Stimulated activated CD8-positive, alpha-beta memory T cell treated with anti-CD3 and anti-CD28 coated beads, Interleukin-15, amount 100 ng/mL, for 4 hours (primary cell): Measurements from ENCODE around the gene NDUFAF2.
A peak's percentile ranks its signal among the peaks of the same experiment; 100 is the strongest.

Experiments
- DNase-seq, 2 donors: peaks; one replicate each; pipeline ENCODE4 v3.0.0-alpha.2; 2020; ENCODE audit warnings: low read depth in 2 of 2

Gene NDUFAF2

DNA sequence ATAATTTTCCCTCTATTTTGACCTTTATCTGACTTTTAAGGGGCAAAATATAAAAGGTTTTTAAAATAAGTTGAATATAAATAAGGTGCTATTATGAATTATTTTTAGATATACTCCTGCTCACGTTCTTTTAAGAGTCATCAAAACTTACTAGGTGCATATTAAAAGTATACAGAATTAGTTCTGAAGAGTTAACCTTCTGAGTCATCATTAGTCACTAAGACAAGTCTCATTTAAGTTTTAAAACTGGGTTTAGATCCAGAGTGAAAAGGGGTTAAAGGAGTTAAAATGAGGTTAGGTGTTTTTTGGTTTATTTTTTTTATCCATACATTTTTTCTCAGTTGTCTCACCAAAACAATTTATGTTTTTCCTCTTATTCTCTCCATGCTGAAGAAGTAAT is 175.5 kb downstream of the NDUFAF2 start:
- no peak for DNase-seq

DNA sequence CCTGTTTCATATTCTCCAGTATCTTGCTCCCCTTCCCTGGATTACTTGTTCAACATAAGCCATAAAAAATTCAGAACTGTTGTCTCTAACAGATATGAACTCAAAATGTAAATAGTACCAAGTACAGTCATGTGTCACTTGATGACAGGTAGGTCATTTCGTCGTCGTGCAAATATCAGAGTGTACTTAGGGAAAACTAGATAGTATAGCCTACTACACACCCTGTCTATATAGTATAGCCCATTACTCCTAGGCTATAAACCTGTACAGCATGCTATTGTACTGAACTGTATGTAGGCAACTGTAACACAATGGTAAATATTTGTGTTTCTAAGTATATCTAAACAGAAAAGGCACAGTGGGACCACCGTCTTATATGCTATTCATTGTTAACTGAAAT is 178.1 kb downstream of the NDUFAF2 start:
- DNase-seq: no peak

DNA sequence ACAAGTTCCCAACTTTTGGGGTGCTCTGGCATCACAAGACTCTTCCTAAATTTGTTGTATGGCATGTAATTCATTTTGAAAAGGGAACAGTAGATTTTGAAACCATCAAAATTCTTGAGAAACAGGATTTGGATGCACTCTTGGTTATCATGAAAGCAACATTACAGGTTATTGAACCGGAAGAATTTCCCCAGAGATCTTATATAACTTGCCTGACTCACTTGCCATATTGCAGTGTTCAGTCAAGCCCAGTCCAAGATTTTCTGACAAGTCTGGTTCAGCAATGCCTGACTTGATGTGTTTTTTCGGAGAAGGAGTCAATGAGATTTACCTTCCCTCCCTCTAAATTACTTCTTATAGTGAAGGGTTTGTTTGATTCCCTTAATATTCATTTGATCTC is 185.3 kb downstream of the NDUFAF2 start:
- DNase-seq: no peak

DNA sequence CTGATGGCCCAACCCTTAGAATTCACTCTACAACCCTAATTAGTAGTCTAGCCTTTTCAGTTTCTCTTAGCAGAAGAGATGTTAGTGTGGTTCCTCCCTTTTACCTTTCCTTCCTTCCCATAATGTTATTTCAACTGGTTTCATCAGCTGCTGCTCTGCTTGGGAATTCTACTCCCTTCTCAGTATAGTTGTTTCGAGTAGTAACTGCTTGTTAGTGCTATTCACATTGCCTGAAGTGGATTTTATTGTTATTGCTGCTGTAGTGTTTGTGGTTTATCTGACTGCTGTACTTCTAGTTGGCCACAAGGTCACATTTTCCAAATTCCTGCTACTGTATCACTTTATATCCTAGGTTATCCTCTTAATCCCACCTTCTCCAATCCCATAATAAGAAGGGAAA is 187.6 kb downstream of the NDUFAF2 start:
- no peak for DNase-seq

DNA sequence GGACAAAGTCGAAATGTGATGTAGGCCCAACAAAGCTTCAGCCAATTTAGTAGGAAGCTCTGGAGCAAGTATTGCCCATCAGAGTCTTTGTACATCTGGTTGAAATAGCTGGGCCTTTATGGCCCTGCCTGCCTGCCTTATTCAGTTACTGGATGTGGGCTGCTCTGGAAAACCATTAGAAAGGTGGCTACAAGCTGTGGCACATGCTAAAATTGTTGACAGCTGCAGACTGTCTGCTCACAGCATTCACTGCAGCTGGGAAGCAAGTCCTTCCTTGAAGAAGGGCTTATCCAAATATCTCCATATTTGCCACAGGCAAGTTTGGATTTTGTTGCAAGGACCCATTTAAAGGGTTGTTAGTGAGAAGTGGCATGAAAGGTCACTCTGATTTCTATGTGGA is 192.8 kb downstream of the NDUFAF2 start:
- no peak for DNase-seq

DNA sequence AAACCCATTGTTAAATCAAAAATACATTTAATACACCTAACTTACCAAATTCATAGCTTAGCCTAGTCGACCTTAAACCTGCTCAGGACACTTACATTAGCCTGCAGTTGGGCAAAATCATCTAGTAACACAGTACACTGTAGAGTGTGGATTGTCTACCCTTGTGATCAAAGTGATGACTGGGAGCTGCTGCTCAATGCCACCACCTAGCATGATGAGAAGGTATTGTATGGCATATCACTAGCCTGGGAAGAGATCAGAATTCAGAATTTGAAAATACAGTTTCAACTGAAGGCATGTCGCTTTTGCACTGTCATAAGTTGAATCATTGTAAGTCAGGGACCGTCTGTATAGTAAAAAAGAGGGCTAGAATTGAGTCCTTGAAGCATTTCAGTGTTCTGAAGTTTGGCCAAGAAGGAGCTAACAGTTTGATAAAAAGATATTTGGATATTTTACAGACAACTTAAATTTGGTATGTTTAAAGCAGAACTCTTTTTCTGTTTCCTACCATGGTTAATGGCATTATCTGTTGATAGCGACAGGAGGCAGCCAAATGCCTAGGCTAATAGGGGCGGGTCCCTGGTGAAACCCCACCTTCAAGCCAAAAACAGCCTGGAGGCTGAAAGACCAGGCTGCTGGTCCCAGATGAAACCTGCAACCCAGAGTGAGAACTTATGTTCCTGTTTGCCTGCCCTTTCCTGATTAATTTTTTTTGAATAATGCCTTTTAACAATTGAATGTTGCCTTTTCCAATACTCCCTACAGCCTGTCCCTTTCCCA is 194.3 kb downstream of the NDUFAF2 start:
- no peak for DNase-seq

DNA sequence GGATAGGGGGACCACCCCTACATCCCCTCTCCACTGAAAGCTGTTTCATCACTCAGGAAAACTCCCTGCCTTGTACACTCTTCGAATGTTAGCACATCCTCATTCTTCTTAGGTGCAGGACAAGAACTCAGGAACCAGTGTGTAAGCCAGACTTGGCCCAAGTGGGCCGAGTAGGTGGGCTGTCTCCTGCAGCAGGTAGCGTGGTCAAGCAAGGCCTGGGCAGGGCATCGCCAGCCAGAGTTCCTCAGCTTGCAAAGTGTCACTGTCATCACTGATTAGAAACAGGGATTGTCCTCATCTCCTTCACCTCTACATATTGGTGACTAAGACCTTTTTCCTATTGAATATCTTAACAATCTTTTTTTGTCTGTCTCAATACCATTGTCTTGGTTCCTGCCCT is 194.9 kb downstream of the NDUFAF2 start:
- no peak for DNase-seq

DNA sequence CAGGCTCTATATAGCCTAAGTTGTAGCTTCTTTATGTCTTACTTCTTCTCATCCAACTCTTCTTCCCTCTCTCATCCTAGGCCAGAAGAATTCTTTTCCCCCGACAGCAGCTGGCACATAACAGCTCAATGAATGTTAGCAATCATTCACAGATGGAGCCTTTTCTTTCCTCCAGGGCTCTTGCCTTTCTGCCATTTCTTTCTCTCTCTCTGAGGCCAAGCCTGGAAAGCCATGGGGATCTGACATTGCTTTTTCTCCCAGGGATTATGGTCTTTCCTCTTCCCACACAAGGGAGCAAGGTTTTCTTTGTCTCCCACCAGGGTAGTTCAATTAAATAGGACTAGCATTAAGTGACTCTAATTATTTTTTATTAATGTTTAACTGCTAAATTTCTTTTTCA is 196.8 kb downstream of the NDUFAF2 start:
- DNase-seq: no peak

DNA sequence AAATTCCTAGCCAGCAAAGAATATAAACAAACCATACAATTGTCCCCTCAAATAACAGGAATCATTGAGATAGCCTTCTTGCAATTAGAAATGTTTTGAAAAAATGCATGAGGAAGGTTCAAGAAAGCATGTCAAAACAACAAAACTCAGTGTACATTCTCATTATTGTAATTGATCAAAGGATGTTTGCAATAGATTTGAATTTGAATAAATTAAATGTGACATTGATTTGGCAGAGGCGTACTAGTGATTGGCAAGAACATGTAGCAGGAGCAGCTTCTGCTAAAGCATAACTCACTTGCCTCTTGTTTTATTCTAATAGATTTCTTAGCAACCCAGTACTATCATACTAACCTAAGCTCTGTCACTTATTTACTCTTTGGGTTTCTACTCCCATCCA is 197.4 kb downstream of the NDUFAF2 start:
- no peak for DNase-seq

DNA sequence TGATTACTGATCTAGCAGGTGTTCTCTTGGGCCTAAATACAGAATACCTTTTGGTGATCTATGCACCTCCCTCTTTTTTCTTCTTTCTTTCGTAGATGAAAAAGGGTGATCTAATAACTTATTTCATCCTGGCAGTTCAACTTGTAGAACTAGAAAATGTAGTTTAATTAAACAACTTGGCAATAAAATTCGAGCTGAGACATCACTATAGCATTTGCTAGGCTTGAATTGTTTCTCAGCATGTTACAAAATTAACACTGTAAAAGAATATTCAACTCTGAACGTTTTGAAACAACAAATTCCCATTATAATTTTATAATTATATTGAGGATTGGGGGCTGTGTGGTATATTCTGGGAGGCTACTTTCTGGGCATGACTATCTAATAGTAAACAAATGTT is 197.8 kb downstream of the NDUFAF2 start:
- DNase-seq: no peak

DNA sequence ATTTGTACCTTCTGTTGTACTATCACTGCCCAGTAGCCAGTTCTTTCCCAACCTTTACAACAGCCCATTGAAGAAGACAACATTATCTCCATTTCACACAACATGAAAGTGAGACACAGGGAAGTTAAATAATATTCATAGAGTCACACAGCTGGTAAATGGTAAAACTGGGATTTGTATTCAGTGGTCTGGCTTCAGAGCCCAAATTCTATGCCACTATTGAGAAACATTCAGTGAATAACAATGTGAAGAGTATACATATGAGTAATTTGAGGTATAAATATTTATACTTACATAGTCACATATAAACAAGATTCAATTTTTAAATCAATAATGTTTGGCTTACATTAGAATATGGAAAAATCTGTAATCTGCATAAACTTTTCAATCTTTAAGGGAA is 203.5 kb downstream of the NDUFAF2 start:
- DNase-seq: no peak

DNA sequence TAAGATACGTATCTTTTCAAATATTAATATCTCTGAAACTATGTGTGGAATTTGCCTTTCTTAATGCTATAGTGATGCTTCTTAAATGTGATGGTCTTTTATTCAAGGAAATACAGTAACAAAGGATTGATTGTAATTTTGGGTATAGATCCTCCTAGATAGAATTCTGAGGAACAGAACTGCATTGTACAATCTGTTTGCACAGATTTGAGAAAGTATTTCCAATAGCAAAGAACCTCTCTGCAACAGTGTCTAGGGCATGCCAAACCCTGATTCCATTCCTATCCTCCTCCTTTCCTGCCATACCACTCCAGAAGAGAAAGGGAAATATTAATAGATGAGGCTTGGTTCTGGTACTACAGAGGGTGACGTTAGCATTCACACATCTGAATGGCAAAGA is 206.9 kb downstream of the NDUFAF2 start:
- DNase-seq: no peak

DNA sequence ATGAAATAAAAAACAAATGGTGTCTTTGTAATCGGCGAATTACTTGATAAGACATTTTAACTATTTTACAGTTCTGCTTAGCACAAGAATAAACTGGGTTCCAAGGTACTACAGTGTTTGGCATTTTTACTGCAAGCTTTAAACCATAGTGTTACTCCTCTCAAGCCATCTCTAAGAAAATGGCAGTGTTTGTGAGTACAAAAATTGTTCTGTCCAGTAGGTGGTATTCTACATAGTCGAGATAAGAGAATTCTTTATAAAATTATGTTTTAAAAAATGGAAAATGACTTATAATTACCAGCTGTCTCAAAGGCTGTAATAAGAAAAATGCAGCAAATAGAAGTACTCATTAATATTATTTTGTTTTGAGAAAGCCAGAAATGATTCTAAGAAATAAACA is 214.1 kb downstream of the NDUFAF2 start:
- DNase-seq: no peak

DNA sequence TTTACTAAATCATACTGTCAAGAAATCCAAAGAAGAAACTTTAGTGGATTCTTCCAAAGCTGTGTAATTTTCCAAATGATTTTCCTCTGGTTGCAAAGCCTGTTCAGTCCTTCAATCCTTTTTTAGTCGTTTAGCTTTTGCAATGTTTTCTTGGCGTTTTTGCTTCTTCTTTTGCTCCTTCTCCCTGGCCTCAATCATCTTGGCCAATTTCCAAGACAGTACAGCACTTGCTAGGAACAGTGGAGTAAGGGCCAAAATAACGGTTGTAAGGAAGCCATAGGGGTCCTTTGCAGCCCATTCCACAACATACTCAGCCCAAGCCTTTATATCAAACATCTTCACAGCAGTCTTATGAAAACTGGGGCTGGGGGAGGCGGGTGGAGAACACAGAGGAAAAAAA is 214.8 kb downstream of the NDUFAF2 start:
- no peak for DNase-seq

DNA sequence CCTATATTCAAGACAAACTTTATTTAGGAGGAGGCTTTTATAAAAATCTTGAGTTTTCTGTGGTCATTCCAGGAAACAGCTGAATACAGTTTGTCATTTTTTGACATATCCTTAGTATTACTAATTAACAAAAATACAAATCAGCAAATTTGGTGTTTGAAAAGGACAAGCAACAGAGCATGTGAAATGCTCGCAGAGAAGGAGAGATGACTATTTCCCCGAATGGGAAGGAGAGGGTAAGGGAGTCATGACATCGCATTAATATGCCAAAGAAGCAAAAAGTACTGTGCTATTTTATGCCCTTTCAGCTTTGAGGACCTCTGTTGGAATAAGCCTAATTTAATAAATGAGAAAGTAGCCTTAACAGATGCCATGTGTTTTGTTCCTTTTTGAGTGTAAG is 215.5 kb downstream of the NDUFAF2 start:
- no peak for DNase-seq

DNA sequence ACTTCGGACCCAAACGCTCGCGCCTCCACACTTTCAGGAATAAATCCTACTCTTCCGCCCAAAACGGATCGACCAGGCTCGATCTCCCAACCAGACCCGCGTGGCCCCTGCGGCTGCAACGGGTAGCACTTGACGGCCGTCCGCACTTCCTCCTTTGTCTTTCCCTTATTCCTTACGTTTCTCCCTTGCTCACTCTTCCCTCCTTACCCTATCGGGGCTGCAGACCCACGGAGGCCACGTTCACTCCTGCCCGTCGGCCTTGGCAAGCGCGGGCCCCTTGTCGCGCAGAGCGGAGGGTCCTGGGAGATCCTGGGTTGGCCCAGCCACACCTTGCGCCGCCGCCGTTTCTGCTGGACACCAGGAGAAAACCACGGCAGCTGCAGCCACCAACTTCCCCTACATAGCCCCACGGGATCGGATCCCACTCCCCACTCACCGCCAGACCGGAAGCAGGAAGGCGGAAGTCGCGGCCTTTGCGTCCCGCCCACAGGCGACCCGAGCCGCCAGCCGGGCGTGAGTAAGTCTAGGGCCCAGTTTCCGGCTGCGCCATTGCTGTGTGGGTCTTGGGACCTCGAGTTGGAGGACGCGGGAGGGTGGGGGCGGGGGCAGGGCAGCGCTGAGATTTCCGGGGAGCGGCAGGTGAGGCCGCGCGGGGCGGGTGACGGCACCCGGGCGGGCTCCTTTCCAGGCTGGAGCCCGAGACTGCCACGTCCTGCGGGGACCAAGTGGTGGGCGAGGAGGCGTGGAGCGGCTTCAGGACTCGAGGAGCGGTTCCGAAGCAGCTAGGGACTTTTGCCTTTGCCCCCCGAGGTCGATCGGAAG is 217.2 kb downstream of the NDUFAF2 start, which contains the start of gene SMIM15:
SMIM15 (minus strand) TSS at position 459 of the 822 bp plus-strand sequence. CDS start 2,297 bp downstream, outside the sequence.
- peak; percentile 68 to 69 for DNase-seq

DNA sequence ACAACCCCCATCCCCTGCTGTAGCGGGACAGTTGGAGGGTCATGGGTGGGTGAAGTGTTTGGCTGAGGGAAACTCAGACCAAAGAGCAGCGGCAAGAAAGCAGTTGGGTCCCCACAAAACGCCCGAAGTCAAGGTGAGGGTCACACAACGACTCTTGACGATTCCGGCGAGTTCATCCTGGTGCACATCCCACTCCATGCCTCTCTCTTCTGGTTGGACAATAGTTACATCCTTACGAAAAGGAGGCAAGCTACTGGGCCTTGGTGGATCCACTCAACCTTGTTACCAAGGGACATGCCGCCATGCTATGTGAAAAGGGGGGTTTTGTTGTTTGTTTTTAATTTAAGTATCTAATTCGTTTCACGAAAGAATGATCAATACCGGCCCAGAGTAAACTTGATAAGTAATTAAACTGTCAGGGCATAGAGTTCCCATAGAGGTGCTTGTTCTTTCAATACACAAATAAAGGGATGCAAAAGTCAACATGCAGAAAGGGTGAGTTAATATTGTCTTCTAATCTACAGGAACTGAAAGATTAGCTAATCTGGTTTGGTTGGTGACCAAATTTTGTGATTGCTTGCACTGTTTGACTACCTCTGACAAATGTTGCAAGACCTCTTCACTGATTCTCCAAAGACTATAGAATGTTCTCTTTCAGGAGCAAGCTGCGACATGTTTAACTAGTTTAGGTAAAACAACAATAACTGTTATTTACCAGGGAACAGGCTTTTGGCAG is 218.0 kb downstream of the NDUFAF2 start:
- DNase-seq: no peak

DNA sequence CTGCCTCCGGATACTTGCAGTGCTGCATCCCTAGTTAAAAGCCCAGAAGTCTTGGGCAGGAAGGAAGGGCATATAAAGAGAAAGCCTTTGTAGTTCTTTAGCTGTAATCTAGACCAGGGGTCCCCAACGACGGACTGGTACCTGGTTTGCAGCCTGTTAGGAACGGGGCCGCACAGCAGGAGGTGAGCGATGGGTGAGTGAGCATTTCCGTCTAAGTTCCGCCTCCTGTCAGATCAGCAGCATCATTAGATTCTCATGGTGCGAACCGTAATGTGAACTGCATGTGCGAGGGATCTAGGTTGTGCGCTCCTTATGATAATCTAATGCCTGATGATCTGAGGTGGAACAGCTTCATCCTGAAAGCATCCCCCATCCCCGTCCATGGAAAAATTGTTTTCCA is 218.9 kb downstream of the NDUFAF2 start:
- DNase-seq: no peak

DNA sequence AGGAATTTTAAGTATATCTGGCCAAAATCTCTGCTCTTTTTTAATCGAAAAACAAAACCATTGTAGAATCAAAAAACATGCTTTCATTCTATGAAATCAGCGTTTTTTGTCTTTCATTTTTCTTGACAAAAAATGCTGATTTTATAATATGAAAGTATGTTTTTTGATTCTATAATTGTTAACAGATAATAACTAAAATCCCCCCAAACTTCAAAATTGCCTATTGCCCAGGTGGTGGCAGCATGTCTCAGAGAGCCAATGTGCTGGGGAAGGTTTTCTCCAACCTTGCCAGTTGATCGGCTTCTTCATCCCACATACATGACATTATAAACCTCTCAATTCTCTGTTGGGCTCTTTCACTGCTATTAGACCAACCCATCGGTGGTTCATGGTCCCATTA is 222.4 kb downstream of the NDUFAF2 start:
- no peak for DNase-seq

DNA sequence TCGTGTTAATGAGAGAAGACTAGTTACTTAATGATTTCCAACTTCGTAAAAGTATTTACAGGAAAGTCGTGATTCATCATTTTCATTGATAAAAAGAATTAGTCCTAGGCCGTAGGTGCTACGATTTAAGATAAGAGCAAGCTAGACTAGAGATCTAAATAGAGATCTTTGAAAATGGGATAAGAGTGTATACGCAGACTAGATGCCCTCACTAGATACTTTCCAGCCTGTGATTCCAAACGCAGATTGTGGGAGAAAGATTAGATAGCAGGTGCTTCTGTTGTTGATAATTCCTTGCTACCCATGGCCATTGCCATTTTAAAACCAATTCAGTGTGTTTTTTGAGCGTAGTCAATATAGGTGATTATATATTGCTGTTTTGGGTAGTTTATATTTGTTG is 223.9 kb downstream of the NDUFAF2 start:
- no peak for DNase-seq

DNA sequence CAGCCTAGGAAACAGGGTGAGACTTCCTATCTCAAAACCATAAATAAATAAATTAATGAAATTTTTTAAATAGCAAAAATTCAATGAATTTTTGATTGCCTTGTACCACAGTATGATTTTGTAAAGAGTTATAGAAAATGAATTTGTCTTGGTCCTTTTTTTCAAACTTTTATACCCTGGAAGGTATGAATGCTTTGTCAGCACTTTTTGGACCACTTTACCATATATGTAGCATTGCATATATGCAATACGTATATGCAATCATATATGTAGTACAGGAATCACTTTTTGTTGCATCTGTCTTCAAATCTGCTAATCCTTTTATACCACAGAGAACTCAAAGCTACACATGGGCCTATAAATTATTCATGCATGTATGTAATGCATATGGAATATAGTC is 226.5 kb downstream of the NDUFAF2 start:
- DNase-seq: no peak

DNA sequence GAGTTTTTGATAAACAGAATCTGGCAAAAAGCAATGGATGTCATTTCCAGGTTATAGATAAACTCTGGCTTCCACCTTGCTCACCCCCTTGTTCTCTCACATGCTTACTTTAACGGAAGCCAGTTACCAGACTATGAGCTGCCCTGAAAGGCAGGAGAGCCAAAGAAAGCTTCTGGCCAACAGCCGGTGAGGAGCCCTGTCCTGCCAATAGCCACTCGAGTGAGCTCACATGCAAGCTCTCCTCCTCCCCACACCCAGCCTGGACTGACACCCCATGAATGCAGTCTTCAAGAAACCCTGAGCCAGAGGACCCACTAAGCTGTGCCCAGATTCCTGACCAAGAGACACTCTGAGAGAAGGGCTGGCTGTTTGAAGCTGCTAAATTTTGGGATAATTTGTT is 231.6 kb downstream of the NDUFAF2 start:
- no peak for DNase-seq

DNA sequence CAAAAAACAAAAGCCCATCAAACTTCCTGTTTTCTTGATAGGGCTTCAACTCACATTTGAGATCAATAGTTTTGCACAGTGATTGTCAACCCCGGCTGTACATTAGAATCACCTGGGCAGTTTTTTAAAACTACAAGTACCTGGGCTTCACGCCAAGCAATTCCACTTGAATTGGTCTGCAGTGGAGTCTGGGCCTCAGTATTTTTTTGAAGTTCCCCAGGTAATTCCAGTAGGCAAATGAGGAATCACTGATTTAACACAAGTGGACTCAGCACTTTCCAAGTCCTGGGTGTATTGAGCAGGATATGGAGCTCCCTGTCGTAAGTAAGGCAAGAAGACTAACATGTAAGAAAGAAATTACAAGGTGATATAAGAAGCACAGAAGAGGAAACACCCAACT is 232.1 kb downstream of the NDUFAF2 start:
- no peak for DNase-seq
